Measurements from ENCODE around the gene LHPP.

The LHPP gene

GRCh38 chr10:124461642-124462347 lies at the start of gene LHPP:
Gene LHPP, plus strand, starts transcription at chr10:124461823. Its CDS starts 40 bp downstream, at chr10:124461863.
- FAIRE-seq, result no peak
- TF ChIP-seq, protein P1, sequence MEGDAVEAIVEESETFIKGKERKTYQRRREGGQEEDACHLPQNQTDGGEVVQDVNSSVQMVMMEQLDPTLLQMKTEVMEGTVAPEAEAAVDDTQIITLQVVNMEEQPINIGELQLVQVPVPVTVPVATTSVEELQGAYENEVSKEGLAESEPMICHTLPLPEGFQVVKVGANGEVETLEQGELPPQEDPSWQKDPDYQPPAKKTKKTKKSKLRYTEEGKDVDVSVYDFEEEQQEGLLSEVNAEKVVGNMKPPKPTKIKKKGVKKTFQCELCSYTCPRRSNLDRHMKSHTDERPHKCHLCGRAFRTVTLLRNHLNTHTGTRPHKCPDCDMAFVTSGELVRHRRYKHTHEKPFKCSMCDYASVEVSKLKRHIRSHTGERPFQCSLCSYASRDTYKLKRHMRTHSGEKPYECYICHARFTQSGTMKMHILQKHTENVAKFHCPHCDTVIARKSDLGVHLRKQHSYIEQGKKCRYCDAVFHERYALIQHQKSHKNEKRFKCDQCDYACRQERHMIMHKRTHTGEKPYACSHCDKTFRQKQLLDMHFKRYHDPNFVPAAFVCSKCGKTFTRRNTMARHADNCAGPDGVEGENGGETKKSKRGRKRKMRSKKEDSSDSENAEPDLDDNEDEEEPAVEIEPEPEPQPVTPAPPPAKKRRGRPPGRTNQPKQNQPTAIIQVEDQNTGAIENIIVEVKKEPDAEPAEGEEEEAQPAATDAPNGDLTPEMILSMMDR (IDR thresholded peaks at IDR 0.05; ENCODE audit: insufficient read depth, missing control alignments), result no peak
- peak; percentile 65 for DNase-seq (ENCODE audit: insufficient read length, low spot score)

DNA sequence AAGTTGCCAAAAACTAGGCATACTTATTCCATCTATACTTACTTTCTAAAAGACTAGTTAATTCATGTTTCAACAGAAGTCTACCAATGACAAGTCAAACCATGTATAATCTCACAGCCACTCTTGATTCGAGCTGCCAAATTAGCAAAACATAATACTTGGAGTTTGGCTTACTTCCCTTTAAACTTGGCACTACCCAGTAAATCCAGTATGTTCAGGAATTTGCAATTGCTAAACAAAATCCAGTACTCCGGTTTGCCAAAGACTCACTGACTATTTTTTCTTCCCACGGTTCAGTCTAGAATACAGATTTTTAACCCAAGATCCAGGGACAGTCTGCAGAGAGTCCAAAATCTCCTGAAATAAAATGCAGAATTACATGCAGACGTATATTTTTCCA lies 47.5 kb upstream of the LHPP start:
- TF ChIP-seq, protein P1 (IDR thresholded peaks at IDR 0.05; ENCODE audit: insufficient read depth, missing control alignments), result no peak
- no peak for FAIRE-seq
- DNase-seq (ENCODE audit: insufficient read length, low spot score), result no peak

- no peak for DNase-seq (ENCODE audit: insufficient read length, low spot score)
- no peak for FAIRE-seq
- TF ChIP-seq, protein P1 (IDR thresholded peaks at IDR 0.05; ENCODE audit: insufficient read depth, missing control alignments), result no peak
Measured at GRCh38 chr10:124415210-124415609, 46.4 kb upstream of the LHPP start.

- TF ChIP-seq, protein P1 (IDR thresholded peaks at IDR 0.05; ENCODE audit: insufficient read depth, missing control alignments), result no peak
- FAIRE-seq, result no peak
- no peak for DNase-seq (ENCODE audit: insufficient read length, low spot score)
Measured at GRCh38 chr10:124416733-124417132, 44.9 kb upstream of the LHPP start.

DNA sequence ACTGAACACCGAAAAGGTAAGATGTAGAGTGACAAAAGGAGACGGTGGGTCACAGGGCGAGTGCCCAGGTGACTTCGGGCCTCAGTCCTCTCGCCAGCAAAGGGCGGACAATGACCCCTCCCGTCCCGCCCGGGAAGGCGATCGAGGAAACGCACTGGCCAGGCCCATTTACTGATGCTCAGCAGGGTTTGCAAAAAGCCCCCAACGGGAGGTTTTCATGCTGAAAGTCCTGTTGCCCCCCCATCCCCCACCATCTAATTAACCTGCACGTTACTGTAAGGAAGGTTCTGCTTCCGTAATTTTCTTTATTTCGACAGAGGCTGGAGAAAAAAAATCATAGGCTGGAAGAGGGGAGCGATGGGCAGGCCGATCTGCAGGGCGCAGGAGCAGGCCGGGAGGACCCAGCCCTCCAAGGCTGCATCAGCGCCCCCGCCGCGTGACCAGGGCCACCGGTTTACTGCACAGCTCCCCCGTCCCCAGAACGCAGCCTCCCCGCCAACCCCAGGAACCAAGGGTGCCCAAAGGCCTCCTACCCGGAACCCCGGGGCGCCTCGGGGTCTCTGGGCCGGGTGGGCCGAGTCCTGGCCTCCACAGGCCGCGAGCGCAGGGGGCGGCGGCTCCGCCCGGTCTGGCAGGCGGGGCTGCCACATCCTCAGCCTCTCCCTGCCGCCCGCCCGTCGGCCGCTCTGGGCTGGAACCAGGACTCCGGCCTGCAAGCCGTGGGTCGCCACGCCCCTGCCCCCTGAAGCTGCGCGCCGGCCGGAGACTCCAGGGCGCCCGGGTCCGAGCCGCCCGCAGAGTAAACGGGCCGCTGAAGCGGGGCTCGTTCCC lies 43.5 kb upstream of the LHPP start:
- TF ChIP-seq, protein P1 (IDR thresholded peaks at IDR 0.05; ENCODE audit: insufficient read depth, missing control alignments), result no peak
- FAIRE-seq, result no peak
- DNase-seq (ENCODE audit: insufficient read length, low spot score), result no peak

GRCh38 chr10:124418726-124419501 lies 42.7 kb upstream of the LHPP start, which contains the start of gene OAT:
Gene OAT, minus strand, starts transcription at chr10:124418923. Its CDS starts 6,752 bp downstream, at chr10:124412171.
- FAIRE-seq, result no peak
- TF ChIP-seq, protein P1 (IDR thresholded peaks at IDR 0.05; ENCODE audit: insufficient read depth, missing control alignments), result peak; percentile 14
- DNase-seq (ENCODE audit: insufficient read length, low spot score), result peak; percentile 73

All from D721Med (cell line).